Caco-2 (cell line): ENCODE data around the gene TDP1. TPM values are rescaled to one million over a fixed set of nuclear protein-coding genes. Genes with fewer than 3 reads are reported as not detected.

Source experiments
- BruUV-seq: library from RNA; stranded (reverse); fragments of 400-500 nt; replicated peaks from 2 replicates; lab custom pipeline; 2021; lab: Mats Ljungman, UMichigan
- CTCF ChIA-PET: fragments of 300-600 bp; sonication (Branson Sonifier 250); formaldehyde crosslinking; loops from one replicate; lab custom pipeline; 2022; ENCODE audit warnings: antibody characterized with exemption; lab: Charles Lee
- POLR2A ChIA-PET: fragments of 300-600 bp; sonication (Branson Sonifier 250); formaldehyde crosslinking; loops from one replicate; lab custom pipeline; 2022; ENCODE audit warnings: antibody characterized with exemption; lab: Charles Lee
- DNase-seq, 2 experiments: peaks; one replicate each; pipeline versions ENCODE4 v3.0.0 to v3.0.0-alpha.2; 2020 to 2022
- H3K27me3 ChIP-seq: replicated peaks from 2 replicates; pipeline ENCODE4 v1.6.0; 2011; ENCODE audit warnings: low read length; ENCODE audit not compliant: control insufficient read depth, insufficient read depth
- H3K36me3 ChIP-seq: 2 replicates; pipeline ENCODE4 v1.5.1; 2011; ENCODE audit warnings: low read length; ENCODE audit not compliant: control insufficient read depth, insufficient read depth
- H3K4me1 ChIP-seq: fragments of 250-450 bp; sonication (Bioruptor Pico); 2 replicates; pipeline ENCODE4 v1.5.1; 2020; ENCODE audit warnings: mild to moderate bottlenecking
- H3K4me3 ChIP-seq: 2 replicates; pipeline ENCODE4 v1.5.1; 2011; ENCODE audit warnings: low read depth, mild to moderate bottlenecking, control low read depth, low read length
- H3K9me3 ChIP-seq: fragments of 250-450 bp; sonication (Bioruptor Pico); 2 replicates; pipeline ENCODE4 v1.5.1; 2020; ENCODE audit warnings: mild to moderate bottlenecking, moderate library complexity
- H3K27ac Mint-ChIP-seq: one replicate; pipeline ENCODE4 v1.8.0; 2022; ENCODE audit warnings: mixed read lengths; ENCODE audit not compliant: unreplicated experiment
- H3K27me3 Mint-ChIP-seq: one replicate; pipeline ENCODE4 v1.8.0; 2022; ENCODE audit warnings: mixed read lengths; ENCODE audit not compliant: insufficient read depth, unreplicated experiment
- H3K36me3 Mint-ChIP-seq: one replicate; pipeline ENCODE4 v1.8.0; 2022; ENCODE audit warnings: mild to moderate bottlenecking, mixed read lengths; ENCODE audit not compliant: insufficient read depth, unreplicated experiment
- H3K4me1 Mint-ChIP-seq: one replicate; pipeline ENCODE4 v1.8.0; 2022; ENCODE audit warnings: low read depth, mixed read lengths; ENCODE audit not compliant: unreplicated experiment
- H3K4me3 Mint-ChIP-seq: one replicate; pipeline ENCODE4 v1.8.0; 2022; ENCODE audit warnings: mild to moderate bottlenecking, moderate library complexity, mixed read lengths; ENCODE audit not compliant: unreplicated experiment
- H3K9me3 Mint-ChIP-seq: one replicate; pipeline ENCODE4 v1.8.0; 2022; ENCODE audit warnings: mixed read lengths; ENCODE audit not compliant: unreplicated experiment
- intact Hi-C: fragments of 100-400 bp; cut with micrococcal nuclease; formaldehyde crosslinking; loops from one replicate; pipeline ENCODE4 v1.10.0; 2022; ENCODE audit not compliant: unreplicated experiment
- total RNA-seq: library from RNA; stranded (reverse); gene quantifications from 2 replicates; pipeline ENCODE4 v1.2.3, GENCODE V29; 2022
- TF ChIP-seq, protein P1 (sequence below), 2 experiments: fragments of 200-600 bp in 1 of 2; IDR thresholded peaks; 1 replicate in 1 of 2; 2 replicates in 1 of 2; pipeline versions ENCODE4 v1.5.1 to v1.8.0; 2011 to 2022; ENCODE audit warnings: antibody characterized with exemption in 1 of 2, control low read depth in 1 of 2, inconsistent platforms in 1 of 2, low read depth in 1 of 2, low read length in 1 of 2, mild to moderate bottlenecking in 1 of 2, moderate library complexity in 1 of 2; ENCODE audit not compliant: insufficient read depth in 1 of 2, severe bottlenecking in 1 of 2, unreplicated experiment in 1 of 2

The TDP1 gene
- total RNA-seq, 1 experiment from 2014 or later, result 29.0 TPM

- Mint-ChIP-seq H3K27me3 (no peaks in the 10 kb centered on the region), H3K9me3 (no peaks in the 10 kb centered on the region), H3K36me3 (peaks cover 9% of the 10 kb centered on the region), H3K27ac (no peak overlapping the region), H3K4me1 (peaks cover 14% of the 10 kb centered on the region), H3K4me3 (no peak overlapping the region)
- Histone ChIP-seq H3K9me3 (no peaks in the 10 kb centered on the region), H3K4me3 (no peak overlapping the region), H3K4me1 (0 out of 2 replicates have a peak, but pooled peaks cover 3% of the 10 kb centered on the region), H3K36me3 (peaks cover 1% of the 10 kb centered on the region), H3K27me3 (no peaks in the 10 kb centered on the region)
- intact Hi-C loops, result no loop called here
- no TSS peak for BruUV-seq
- ChIA-PET CTCF (no interaction called here), POLR2A (interaction anchor here (0.5 kb wide), 1 partner anchor 1655 kb away, joined by 5 read pairs; no protein-coding TSS in a partner anchor)
- DNase-seq, result no peak
- TF ChIP-seq, protein P1, sequence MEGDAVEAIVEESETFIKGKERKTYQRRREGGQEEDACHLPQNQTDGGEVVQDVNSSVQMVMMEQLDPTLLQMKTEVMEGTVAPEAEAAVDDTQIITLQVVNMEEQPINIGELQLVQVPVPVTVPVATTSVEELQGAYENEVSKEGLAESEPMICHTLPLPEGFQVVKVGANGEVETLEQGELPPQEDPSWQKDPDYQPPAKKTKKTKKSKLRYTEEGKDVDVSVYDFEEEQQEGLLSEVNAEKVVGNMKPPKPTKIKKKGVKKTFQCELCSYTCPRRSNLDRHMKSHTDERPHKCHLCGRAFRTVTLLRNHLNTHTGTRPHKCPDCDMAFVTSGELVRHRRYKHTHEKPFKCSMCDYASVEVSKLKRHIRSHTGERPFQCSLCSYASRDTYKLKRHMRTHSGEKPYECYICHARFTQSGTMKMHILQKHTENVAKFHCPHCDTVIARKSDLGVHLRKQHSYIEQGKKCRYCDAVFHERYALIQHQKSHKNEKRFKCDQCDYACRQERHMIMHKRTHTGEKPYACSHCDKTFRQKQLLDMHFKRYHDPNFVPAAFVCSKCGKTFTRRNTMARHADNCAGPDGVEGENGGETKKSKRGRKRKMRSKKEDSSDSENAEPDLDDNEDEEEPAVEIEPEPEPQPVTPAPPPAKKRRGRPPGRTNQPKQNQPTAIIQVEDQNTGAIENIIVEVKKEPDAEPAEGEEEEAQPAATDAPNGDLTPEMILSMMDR (IDR thresholded peaks at IDR 0.05; ENCODE audit: insufficient read depth in 1 of 2, low read depth in 1 of 2, low read length in 1 of 2, severe bottlenecking in 1 of 2, unreplicated experiment in 1 of 2), result no peak
Measured at GRCh38 chr14:90027842-90028241, 72.1 kb downstream of the TDP1 start.

- peaks cover 16% of the 10 kb centered on the region for H3K36me3 Mint-ChIP-seq
Measured at GRCh38 chr14:90034156-90034555, 78.4 kb downstream of the TDP1 start.

GRCh38 chr14:90034835-90035525 is 79.3 kb downstream of the TDP1 start:
- CTCF ChIA-PET, result no interaction called here

More at GRCh38 chr14:90034156-90034555, 78.4 kb downstream of the TDP1 start:
- Histone ChIP-seq H3K27me3 (no peaks in the 10 kb centered on the region), H3K36me3 (no peaks in the 10 kb centered on the region), H3K4me3 (no peak overlapping the region), H3K4me1 (no peaks in the 10 kb centered on the region), H3K9me3 (no peaks in the 10 kb centered on the region)
- no peak overlapping the region for H3K27ac Mint-ChIP-seq
- peaks cover 10% of the 10 kb centered on the region for H3K4me1 Mint-ChIP-seq
- TF ChIP-seq, protein P1 (IDR thresholded peaks at IDR 0.05; ENCODE audit: insufficient read depth in 1 of 2, low read depth in 1 of 2, low read length in 1 of 2, severe bottlenecking in 1 of 2, unreplicated experiment in 1 of 2), result no peak
- BruUV-seq, result no TSS peak
- H3K4me3 Mint-ChIP-seq, result no peak overlapping the region
- H3K9me3 Mint-ChIP-seq, result no peaks in the 10 kb centered on the region
- no peaks in the 10 kb centered on the region for H3K27me3 Mint-ChIP-seq
- no peak for DNase-seq
- intact Hi-C loops, result no loop called here
- ChIA-PET CTCF (no interaction called here), POLR2A (no interaction called here)

More at GRCh38 chr14:90034835-90035525, 79.3 kb downstream of the TDP1 start:
- no peak overlapping the region for H3K4me3 Mint-ChIP-seq
- no peaks in the 10 kb centered on the region for H3K27me3 ChIP-seq
- TF ChIP-seq, protein P1 (IDR thresholded peaks at IDR 0.05; ENCODE audit: insufficient read depth in 1 of 2, low read depth in 1 of 2, low read length in 1 of 2, severe bottlenecking in 1 of 2, unreplicated experiment in 1 of 2), result no peak
- no peaks in the 10 kb centered on the region for H3K27me3 Mint-ChIP-seq
- BruUV-seq, result no TSS peak
- DNase-seq, result no peak
- H3K9me3 ChIP-seq, result no peaks in the 10 kb centered on the region
- H3K4me1 Mint-ChIP-seq, result peaks cover 10% of the 10 kb centered on the region
- H3K4me1 ChIP-seq, result no peaks in the 10 kb centered on the region
- POLR2A ChIA-PET, result no interaction called here
- no peaks in the 10 kb centered on the region for H3K9me3 Mint-ChIP-seq
- H3K4me3 ChIP-seq, result no peak overlapping the region
- no peaks in the 10 kb centered on the region for H3K36me3 ChIP-seq
- no peak overlapping the region for H3K27ac Mint-ChIP-seq
- peaks cover 16% of the 10 kb centered on the region for H3K36me3 Mint-ChIP-seq
- intact Hi-C loops, result no loop called here
